HCT116 (cell line): Measurements from ENCODE around the gene SLC25A21. TPM values are rescaled to one million over a fixed set of nuclear protein-coding genes. Genes with fewer than 3 reads are reported as not detected.

ENCODE experiments used
- ATAC-seq: fragments of 200-7000 bp; cut with Tn5 transposase; 2 replicates; pipeline ENCODE4 v1.9.1; 2020; ENCODE audit warnings: mild to moderate bottlenecking, moderate library complexity
- BruUV-seq: library from RNA; stranded (reverse); fragments of 400-500 nt; replicated peaks from 2 replicates; lab custom pipeline; 2021; lab: Mats Ljungman, UMichigan
- CTCF ChIA-PET: fragments of 300-600 bp; sonication (Branson Sonifier 250); formaldehyde crosslinking; loops from one replicate; lab custom pipeline; 2021; ENCODE audit warnings: antibody characterized with exemption; lab: Charles Lee
- POLR2A ChIA-PET: fragments of 300-600, 350-600 bp; sonication (Branson Sonifier 250); formaldehyde crosslinking; loops from one replicate; lab custom pipeline; 2021; ENCODE audit warnings: antibody characterized with exemption; lab: Charles Lee
- RAD21 ChIA-PET, 2 experiments: fragments of 300-600 bp; sonication (Branson Sonifier 250); formaldehyde crosslinking; loops; one replicate each; lab custom pipeline; 2023; ENCODE audit warnings: low total read pairs in 2 of 2; ENCODE audit not compliant: uncharacterized antibody in 2 of 2, unreplicated experiment in 2 of 2, low non-redundant PET in 1 of 2; lab: Charles Lee
- DNase-seq: peaks from one replicate; pipeline ENCODE4 v3.0.0-alpha.2; 2010; ENCODE audit warnings: low read depth, low spot score
- H2AFZ ChIP-seq: fragments of 200-600 bp; shearing (Covaris generic), sonication (generic); 2 replicates; pipeline ENCODE4 v1.6.1; 2017; ENCODE audit warnings: low read depth, mixed run types, mixed read lengths, antibody characterized with exemption, low read length; ENCODE audit not compliant: poor library complexity, severe bottlenecking
- H3K27ac ChIP-seq: 2 replicates; pipeline ENCODE4 v1.5.1; 2012; ENCODE audit warnings: low read depth, low read length
- H3K27me3 ChIP-seq: fragments of 200-600 bp; sonication (generic); 2 replicates; pipeline ENCODE4 v1.6.1; 2016; ENCODE audit warnings: mixed run types, low read length, mixed read lengths; ENCODE audit not compliant: insufficient read depth
- H3K36me3 ChIP-seq, 2 experiments: fragments of 200-500 bp in 1 of 2; fragments of 200-600 bp in 1 of 2; sonication (Bioruptor generic) in 1 of 2; sonication (generic) in 1 of 2; 2 replicates each; pipeline versions ENCODE4 v1.5.1 to v1.6.1; 2014 to 2016; ENCODE audit warnings: low read length in 2 of 2, inconsistent platforms in 1 of 2, mixed read lengths in 1 of 2, mixed run types in 1 of 2; ENCODE audit not compliant: insufficient read depth in 2 of 2, control insufficient read depth in 1 of 2
- H3K4me1 ChIP-seq, 2 experiments: fragments of 200-600 bp in 1 of 2; sonication (generic) in 1 of 2; 2 replicates each; pipeline versions ENCODE4 v1.5.1 to v1.6.1; 2012 to 2017; ENCODE audit warnings: low read length in 2 of 2, inconsistent platforms in 1 of 2, mild to moderate bottlenecking in 1 of 2, mixed read lengths in 1 of 2, mixed run types in 1 of 2, moderate library complexity in 1 of 2; ENCODE audit not compliant: insufficient read depth in 2 of 2, control insufficient read depth in 1 of 2
- H3K4me2 ChIP-seq: fragments of 200-600 bp; sonication (generic); 2 replicates; pipeline ENCODE4 v1.6.1; 2017; ENCODE audit warnings: mixed run types, low read length, mixed read lengths
- H3K4me3 ChIP-seq, 2 experiments: fragments of 200-600 bp in 1 of 2; sonication (generic) in 1 of 2; replicated peaks in 1 of 2; 2 replicates each; pipeline ENCODE4 v1.5.1; 2011 to 2016; ENCODE audit warnings: low read length in 2 of 2, control low read depth in 1 of 2, low read depth in 1 of 2, mild to moderate bottlenecking in 1 of 2, mixed read lengths in 1 of 2, mixed run types in 1 of 2
- H3K79me2 ChIP-seq: fragments of 200-600 bp; sonication (generic); 2 replicates; pipeline ENCODE4 v1.6.1; 2017; ENCODE audit warnings: mild to moderate bottlenecking, mixed run types, low read length, moderate library complexity, mixed read lengths; ENCODE audit not compliant: insufficient read depth
- H3K9ac ChIP-seq: fragments of 200-600 bp; sonication (generic); 2 replicates; pipeline ENCODE4 v1.6.1; 2016; ENCODE audit warnings: low read length, mixed read lengths
- H3K9me2 ChIP-seq: fragments of 200-600 bp; sonication (generic), shearing (Covaris generic); 2 replicates; pipeline ENCODE4 v1.6.1; 2017; ENCODE audit warnings: mixed run types, mild to moderate bottlenecking, moderate library complexity; ENCODE audit not compliant: insufficient read depth
- H3K9me3 ChIP-seq, 2 experiments: fragments of 200-500 bp in 1 of 2; fragments of 200-600 bp in 1 of 2; sonication (Bioruptor generic) in 1 of 2; sonication (generic) in 1 of 2; 2 replicates each; pipeline ENCODE4 v1.6.1; 2014 to 2017; ENCODE audit warnings: low read length in 2 of 2, mixed read lengths in 2 of 2, inconsistent platforms in 1 of 2, low read depth in 1 of 2, mild to moderate bottlenecking in 1 of 2, mixed run types in 1 of 2, moderate library complexity in 1 of 2; ENCODE audit not compliant: control insufficient read depth in 1 of 2, insufficient read depth in 1 of 2
- H4K20me1 ChIP-seq: fragments of 200-600 bp; sonication (generic), shearing (Covaris generic); 2 replicates; pipeline ENCODE4 v1.6.1; 2017; ENCODE audit warnings: mixed run types, mild to moderate bottlenecking, moderate library complexity; ENCODE audit not compliant: insufficient read depth
- CBX3 ChIP-seq: IDR thresholded peaks from 2 replicates; pipeline ENCODE4 v1.6.1; 2012; ENCODE audit warnings: low read depth
- EGR1 ChIP-seq: IDR thresholded peaks from 2 replicates; pipeline ENCODE4 v1.6.1; 2012; ENCODE audit warnings: low read depth
- EZH2phosphoT487 ChIP-seq: fragments of 200-600 bp; IDR thresholded peaks from 2 replicates; pipeline ENCODE4 v1.6.1; 2018; ENCODE audit warnings: antibody characterized with exemption, borderline replicate concordance
- JUND ChIP-seq: IDR thresholded peaks from 2 replicates; pipeline ENCODE4 v1.6.1; 2012
- POLR2A ChIP-seq: IDR thresholded peaks from 2 replicates; pipeline ENCODE4 v1.7.0; 2011; ENCODE audit warnings: borderline replicate concordance; ENCODE audit not compliant: insufficient read depth, insufficient read length; ENCODE audit errors: extremely low read depth
- SP1 ChIP-seq: IDR thresholded peaks from 2 replicates; pipeline ENCODE4 v1.6.1; 2012; ENCODE audit warnings: low read depth
- TCF7L2 ChIP-seq: IDR thresholded peaks from 2 replicates; pipeline ENCODE4 v1.7.0; 2011; ENCODE audit warnings: borderline replicate concordance, inconsistent platforms; ENCODE audit not compliant: insufficient read depth, insufficient read length; ENCODE audit errors: extremely low read depth
- intact Hi-C: fragments of 100-400 bp; cut with micrococcal nuclease; formaldehyde crosslinking; loops from 2 replicates; pipeline ENCODE4 v1.10.0; 2022
- total RNA-seq: library from RNA; stranded (reverse); gene quantifications from one replicate; pipeline ENCODE4 v1.2.1, GENCODE V29; 2021; ENCODE audit not compliant: unreplicated experiment
- TF ChIP-seq, protein P1 (sequence below): IDR thresholded peaks from 2 replicates; pipeline ENCODE4 v1.6.1; 2012; ENCODE audit warnings: low read depth
- TF ChIP-seq, protein P2 (sequence below): IDR thresholded peaks from 2 replicates; pipeline ENCODE4 v1.6.1; 2012
- TF ChIP-seq, protein P3 (sequence below), 3 experiments: fragments of 200-600 bp in 1 of 3; sonication (generic) in 1 of 3; IDR thresholded peaks in 2 of 3; conservative IDR thresholded peaks in 1 of 3; 2 replicates each; pipeline ENCODE4 v1.5.1; 2012 to 2017; ENCODE audit warnings: low read depth in 2 of 3, low read length in 2 of 3, antibody characterized with exemption in 1 of 3, borderline replicate concordance in 1 of 3, control low read depth in 1 of 3, mild to moderate bottlenecking in 1 of 3, mixed read lengths in 1 of 3, mixed run types in 1 of 3, moderate library complexity in 1 of 3; ENCODE audit not compliant: insufficient read depth in 1 of 3

The SLC25A21 gene
- total RNA-seq, 1 experiment from 2014 or later: 3.5 TPM

DNA sequence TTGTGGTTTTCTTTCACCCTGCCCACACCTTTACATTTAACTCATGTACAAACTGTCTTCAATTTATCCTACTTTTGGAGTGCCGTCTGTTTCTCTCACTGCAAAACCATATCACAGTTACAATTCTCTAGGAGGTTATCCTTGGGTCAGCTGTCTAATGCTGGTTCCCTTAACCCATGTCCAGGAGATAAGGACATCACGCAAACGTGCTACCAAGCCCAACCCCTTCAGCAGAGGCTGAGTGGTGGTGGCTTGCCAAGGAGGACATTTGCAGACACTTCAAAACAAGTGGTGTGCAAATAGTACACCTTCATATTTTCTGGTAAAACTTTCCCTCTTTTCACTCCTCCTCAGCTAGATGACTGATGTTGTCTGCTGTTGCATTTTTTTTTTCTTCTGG, 342.9 kb downstream of the SLC25A21 start:
- Histone ChIP-seq H3K27ac (no peak overlapping the region), H2AFZ (no peak overlapping the region), H4K20me1 (no peaks in the 10 kb centered on the region; the same call in 1 of the 2 replicates), H3K79me2 (no peaks in the 10 kb centered on the region), H3K9ac (no peak overlapping the region), H3K27me3 (no peaks in the 10 kb centered on the region), H3K9me2 (no peaks in the 10 kb centered on the region), H3K4me2 (no peak overlapping the region), H3K36me3 (no peaks in the 10 kb centered on the region), H3K4me3 (no peak overlapping the region), H3K4me1 (no peaks in the 10 kb centered on the region), H3K9me3 (no peaks in the 10 kb centered on the region)
- intact Hi-C loops: no loop called here
- CTCF ChIA-PET: no interaction called here
- TF ChIP-seq, protein P1, sequence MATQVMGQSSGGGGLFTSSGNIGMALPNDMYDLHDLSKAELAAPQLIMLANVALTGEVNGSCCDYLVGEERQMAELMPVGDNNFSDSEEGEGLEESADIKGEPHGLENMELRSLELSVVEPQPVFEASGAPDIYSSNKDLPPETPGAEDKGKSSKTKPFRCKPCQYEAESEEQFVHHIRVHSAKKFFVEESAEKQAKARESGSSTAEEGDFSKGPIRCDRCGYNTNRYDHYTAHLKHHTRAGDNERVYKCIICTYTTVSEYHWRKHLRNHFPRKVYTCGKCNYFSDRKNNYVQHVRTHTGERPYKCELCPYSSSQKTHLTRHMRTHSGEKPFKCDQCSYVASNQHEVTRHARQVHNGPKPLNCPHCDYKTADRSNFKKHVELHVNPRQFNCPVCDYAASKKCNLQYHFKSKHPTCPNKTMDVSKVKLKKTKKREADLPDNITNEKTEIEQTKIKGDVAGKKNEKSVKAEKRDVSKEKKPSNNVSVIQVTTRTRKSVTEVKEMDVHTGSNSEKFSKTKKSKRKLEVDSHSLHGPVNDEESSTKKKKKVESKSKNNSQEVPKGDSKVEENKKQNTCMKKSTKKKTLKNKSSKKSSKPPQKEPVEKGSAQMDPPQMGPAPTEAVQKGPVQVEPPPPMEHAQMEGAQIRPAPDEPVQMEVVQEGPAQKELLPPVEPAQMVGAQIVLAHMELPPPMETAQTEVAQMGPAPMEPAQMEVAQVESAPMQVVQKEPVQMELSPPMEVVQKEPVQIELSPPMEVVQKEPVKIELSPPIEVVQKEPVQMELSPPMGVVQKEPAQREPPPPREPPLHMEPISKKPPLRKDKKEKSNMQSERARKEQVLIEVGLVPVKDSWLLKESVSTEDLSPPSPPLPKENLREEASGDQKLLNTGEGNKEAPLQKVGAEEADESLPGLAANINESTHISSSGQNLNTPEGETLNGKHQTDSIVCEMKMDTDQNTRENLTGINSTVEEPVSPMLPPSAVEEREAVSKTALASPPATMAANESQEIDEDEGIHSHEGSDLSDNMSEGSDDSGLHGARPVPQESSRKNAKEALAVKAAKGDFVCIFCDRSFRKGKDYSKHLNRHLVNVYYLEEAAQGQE: no peak
- no peak for TF ChIP-seq SP1
- TF ChIP-seq EGR1: no peak
- TF ChIP-seq POLR2A: no peak
- no peak for TF ChIP-seq CBX3
- no peak for TF ChIP-seq JUND
- TF ChIP-seq TCF7L2: no peak
- TF ChIP-seq, protein P2, sequence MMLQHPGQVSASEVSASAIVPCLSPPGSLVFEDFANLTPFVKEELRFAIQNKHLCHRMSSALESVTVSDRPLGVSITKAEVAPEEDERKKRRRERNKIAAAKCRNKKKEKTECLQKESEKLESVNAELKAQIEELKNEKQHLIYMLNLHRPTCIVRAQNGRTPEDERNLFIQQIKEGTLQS: no peak
- TF ChIP-seq, protein P3, sequence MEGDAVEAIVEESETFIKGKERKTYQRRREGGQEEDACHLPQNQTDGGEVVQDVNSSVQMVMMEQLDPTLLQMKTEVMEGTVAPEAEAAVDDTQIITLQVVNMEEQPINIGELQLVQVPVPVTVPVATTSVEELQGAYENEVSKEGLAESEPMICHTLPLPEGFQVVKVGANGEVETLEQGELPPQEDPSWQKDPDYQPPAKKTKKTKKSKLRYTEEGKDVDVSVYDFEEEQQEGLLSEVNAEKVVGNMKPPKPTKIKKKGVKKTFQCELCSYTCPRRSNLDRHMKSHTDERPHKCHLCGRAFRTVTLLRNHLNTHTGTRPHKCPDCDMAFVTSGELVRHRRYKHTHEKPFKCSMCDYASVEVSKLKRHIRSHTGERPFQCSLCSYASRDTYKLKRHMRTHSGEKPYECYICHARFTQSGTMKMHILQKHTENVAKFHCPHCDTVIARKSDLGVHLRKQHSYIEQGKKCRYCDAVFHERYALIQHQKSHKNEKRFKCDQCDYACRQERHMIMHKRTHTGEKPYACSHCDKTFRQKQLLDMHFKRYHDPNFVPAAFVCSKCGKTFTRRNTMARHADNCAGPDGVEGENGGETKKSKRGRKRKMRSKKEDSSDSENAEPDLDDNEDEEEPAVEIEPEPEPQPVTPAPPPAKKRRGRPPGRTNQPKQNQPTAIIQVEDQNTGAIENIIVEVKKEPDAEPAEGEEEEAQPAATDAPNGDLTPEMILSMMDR (IDR thresholded peaks at IDR 0.05 in 2 of 3, conservative IDR thresholded peaks at IDR 0.05 in 1 of 3; ENCODE audit: borderline replicate concordance in 1 of 3, insufficient read depth in 1 of 3, low read depth in 2 of 3, low read length in 2 of 3): no peak
- TF ChIP-seq EZH2phosphoT487: no peak
- BruUV-seq: no TSS peak
- RAD21 ChIA-PET: no interaction called here
- POLR2A ChIA-PET: no interaction called here
- ATAC-seq (no peak), DNase-seq (no peak)
